GM19395 (cell line): ENCODE results near the gene ACOXL.

Source experiments
- ATAC-seq: cut with Tn5 transposase; IDR thresholded peaks from one replicate; pipeline ENCODE4 v1.9.1; 2021; ENCODE audit warnings: mild to moderate bottlenecking, moderate library complexity; ENCODE audit not compliant: unreplicated experiment

The ACOXL gene

GRCh38 chr2:110904779-110905148, 172.4 kb downstream of the ACOXL start:
- ATAC-seq, result no peak

GRCh38 chr2:110905217-110905616, 172.8 kb downstream of the ACOXL start:
- ATAC-seq, result no peak

GRCh38 chr2:110906613-110907298, 174.4 kb downstream of the ACOXL start:
- ATAC-seq, result no peak

- no peak for ATAC-seq
Observed at GRCh38 chr2:110909501-110909900, 177.1 kb downstream of the ACOXL start.

GRCh38 chr2:110910423-110910822, 178.1 kb downstream of the ACOXL start:
- ATAC-seq, result no peak

- ATAC-seq, result no peak
Observed at GRCh38 chr2:110919738-110920137, 187.4 kb downstream of the ACOXL start.

GRCh38 chr2:110925479-110925878, 193.1 kb downstream of the ACOXL start:
- ATAC-seq, result no peak

- ATAC-seq, result no peak
Observed at GRCh38 chr2:110927526-110927925, 195.2 kb downstream of the ACOXL start.

GRCh38 chr2:110929528-110929927, 197.2 kb downstream of the ACOXL start:
- no peak for ATAC-seq

GRCh38 chr2:110931648-110932047, 199.3 kb downstream of the ACOXL start:
- no peak for ATAC-seq

- no peak for ATAC-seq
Observed at GRCh38 chr2:110933420-110933819, 201.0 kb downstream of the ACOXL start.

- ATAC-seq, result no peak
Observed at GRCh38 chr2:110934948-110935347, 202.6 kb downstream of the ACOXL start.

- ATAC-seq, result no peak
Observed at GRCh38 chr2:110940376-110940910, 208.1 kb downstream of the ACOXL start.

- ATAC-seq, result no peak
Observed at GRCh38 chr2:110941226-110941625, 208.9 kb downstream of the ACOXL start.

- ATAC-seq, result no peak
Observed at GRCh38 chr2:110943070-110943634, 210.8 kb downstream of the ACOXL start.

- no peak for ATAC-seq
Observed at GRCh38 chr2:110946902-110947301, 214.5 kb downstream of the ACOXL start.

- ATAC-seq, result no peak
Observed at GRCh38 chr2:110948027-110948674, 215.8 kb downstream of the ACOXL start.

GRCh38 chr2:110950281-110950680, 217.9 kb downstream of the ACOXL start:
- no peak for ATAC-seq

- no peak for ATAC-seq
Observed at GRCh38 chr2:110955045-110955444, 222.7 kb downstream of the ACOXL start.

GRCh38 chr2:110955556-110955955, 223.2 kb downstream of the ACOXL start:
- no peak for ATAC-seq

GRCh38 chr2:110957293-110957692, 224.9 kb downstream of the ACOXL start:
- no peak for ATAC-seq
